OCI-LY3 (cell line): ENCODE data around the gene WHRN.

Source experiments
- H2AFZ ChIP-seq: fragments of 200-600, 300-600 bp; shearing (Covaris generic); 2 replicates; pipeline ENCODE4 v1.6.0; 2014; ENCODE audit warnings: antibody characterized with exemption, low read depth, low read length
- H3K27ac ChIP-seq: fragments of 200-600, 300-600 bp; sonication (generic); 2 replicates; pipeline ENCODE4 v1.5.1; 2014; ENCODE audit warnings: mild to moderate bottlenecking, low read length, moderate library complexity, mixed read lengths
- H3K27me3 ChIP-seq: fragments of 200-600, 300-600 bp; sonication (generic); 2 replicates; pipeline ENCODE4 v1.6.1; 2014; ENCODE audit warnings: low read depth, low read length, mixed read lengths
- H3K36me3 ChIP-seq: fragments of 200-600, 300-600 bp; sonication (generic); replicated peaks from 2 replicates; pipeline ENCODE3; 2014; ENCODE audit warnings: low read depth, low read length, mixed read lengths
- H3K4me1 ChIP-seq: fragments of 300-600, 200-600 bp; sonication (generic); 2 replicates; pipeline ENCODE4 v1.6.1; 2014; ENCODE audit warnings: low read length, mixed read lengths
- H3K4me2 ChIP-seq: fragments of 200-600, 300-600 bp; sonication (generic); 2 replicates; pipeline ENCODE4 v1.6.1; 2014; ENCODE audit warnings: low read length, mixed read lengths
- H3K4me3 ChIP-seq: fragments of 300-600, 200-600 bp; sonication (generic); 2 replicates; pipeline ENCODE4 v1.5.1; 2014; ENCODE audit warnings: antibody characterized with exemption, mild to moderate bottlenecking, low read length, moderate library complexity
- H3K79me2 ChIP-seq: fragments of 300-600, 200-600 bp; shearing (Covaris generic); 2 replicates; pipeline ENCODE4 v1.6.1; 2014; ENCODE audit warnings: mild to moderate bottlenecking, low read length, mixed read lengths
- H3K9ac ChIP-seq: fragments of 300-600, 200-600 bp; shearing (Covaris generic); 2 replicates; pipeline ENCODE4 v1.6.0; 2014; ENCODE audit warnings: mild to moderate bottlenecking, low read length, moderate library complexity
- H3K9me3 ChIP-seq: fragments of 200-600, 300-600 bp; shearing (Covaris generic); 2 replicates; pipeline ENCODE4 v1.6.1; 2014; ENCODE audit warnings: low read length, mixed read lengths; ENCODE audit not compliant: insufficient read depth
- H4K20me1 ChIP-seq: fragments of 200-600, 300-600 bp; sonication (generic); 2 replicates; pipeline ENCODE4 v1.6.1; 2016; ENCODE audit warnings: low read length, mixed read lengths; ENCODE audit not compliant: insufficient read depth
- CTCF ChIP-seq: fragments of 200-600, 300-600 bp; sonication (generic); IDR thresholded peaks from 2 replicates; pipeline ENCODE4 v1.5.1; 2014; ENCODE audit warnings: antibody characterized with exemption, low read length, low read depth
- EZH2phosphoT487 ChIP-seq: fragments of 200-600 bp; shearing (Covaris generic); IDR thresholded peaks from 2 replicates; pipeline ENCODE4 v1.6.1; 2018; ENCODE audit warnings: antibody characterized with exemption, mixed run types, low read depth

The WHRN gene

GRCh38 chr9:114405294-114406034 lies 99.8 kb downstream of the WHRN start:
- no peak overlapping the region for H3K27ac ChIP-seq
- H3K9ac ChIP-seq, result no peak overlapping the region
- H3K79me2 ChIP-seq, result no peaks in the 10 kb centered on the region
- no peak overlapping the region for H3K4me3 ChIP-seq
- no peaks in the 10 kb centered on the region for H3K27me3 ChIP-seq
- no peak for TF ChIP-seq EZH2phosphoT487
- TF ChIP-seq CTCF, result peak; percentile 84
- peaks cover 16% of the 10 kb centered on the region for H3K4me1 ChIP-seq
- H2AFZ ChIP-seq, result no peak overlapping the region
- no peaks in the 10 kb centered on the region for H3K9me3 ChIP-seq
- peak overlapping the region; percentile 37 for H3K4me2 ChIP-seq
- no peaks in the 10 kb centered on the region for H4K20me1 ChIP-seq
- no peaks in the 10 kb centered on the region for H3K36me3 ChIP-seq

GRCh38 chr9:114404531-114404930 lies 100.7 kb downstream of the WHRN start:
- TF ChIP-seq EZH2phosphoT487, result no peak
- TF ChIP-seq CTCF, result no peak
- H3K4me3 ChIP-seq, result no peak overlapping the region
- no peak overlapping the region for H3K4me2 ChIP-seq
- peaks cover 16% of the 10 kb centered on the region for H3K4me1 ChIP-seq
- H3K79me2 ChIP-seq, result no peaks in the 10 kb centered on the region
- H3K36me3 ChIP-seq, result no peaks in the 10 kb centered on the region
- no peaks in the 10 kb centered on the region for H3K27me3 ChIP-seq
- no peaks in the 10 kb centered on the region for H4K20me1 ChIP-seq
- no peak overlapping the region for H3K27ac ChIP-seq
- H3K9ac ChIP-seq, result no peak overlapping the region
- H2AFZ ChIP-seq, result no peak overlapping the region
- H3K9me3 ChIP-seq, result no peaks in the 10 kb centered on the region

DNA sequence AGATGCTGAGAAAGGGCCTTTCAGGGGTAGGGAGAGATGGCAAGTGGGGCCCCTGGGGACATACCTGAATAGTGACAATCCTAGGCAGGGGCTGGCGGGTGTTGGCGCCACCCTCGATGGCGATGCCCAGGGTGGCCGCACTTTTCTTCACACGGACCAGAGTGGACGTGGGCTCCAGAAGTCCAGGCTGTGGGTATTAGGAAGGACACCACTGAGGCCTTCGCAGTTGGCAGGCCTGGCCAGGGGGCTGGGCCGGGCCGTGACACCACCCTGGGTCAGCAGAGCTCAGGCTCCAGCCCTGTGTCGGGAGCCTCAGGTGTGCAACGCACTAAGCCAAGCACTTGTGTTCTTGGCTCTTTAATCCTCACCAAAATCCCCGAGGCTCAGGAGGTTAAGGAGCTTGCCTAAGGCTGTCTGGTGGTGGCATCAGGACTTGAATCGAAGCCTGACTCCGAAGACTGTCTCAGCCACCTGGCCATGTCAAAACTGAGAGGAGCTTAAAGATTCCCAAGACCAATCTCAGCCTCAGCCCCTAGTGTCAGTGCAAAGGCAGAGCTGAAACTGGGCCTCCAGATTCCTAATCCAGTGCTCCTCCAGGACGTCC lies 102.0 kb downstream of the WHRN start:
- Histone ChIP-seq H4K20me1 (no peaks in the 10 kb centered on the region), H3K4me1 (peaks cover 16% of the 10 kb centered on the region), H3K27ac (no peak overlapping the region), H3K4me2 (no peak overlapping the region), H3K36me3 (no peaks in the 10 kb centered on the region), H3K9ac (no peak overlapping the region), H2AFZ (no peak overlapping the region), H3K27me3 (no peaks in the 10 kb centered on the region), H3K4me3 (no peak overlapping the region), H3K79me2 (no peaks in the 10 kb centered on the region), H3K9me3 (no peaks in the 10 kb centered on the region)
- no peak for TF ChIP-seq EZH2phosphoT487
- TF ChIP-seq CTCF, result no peak

DNA sequence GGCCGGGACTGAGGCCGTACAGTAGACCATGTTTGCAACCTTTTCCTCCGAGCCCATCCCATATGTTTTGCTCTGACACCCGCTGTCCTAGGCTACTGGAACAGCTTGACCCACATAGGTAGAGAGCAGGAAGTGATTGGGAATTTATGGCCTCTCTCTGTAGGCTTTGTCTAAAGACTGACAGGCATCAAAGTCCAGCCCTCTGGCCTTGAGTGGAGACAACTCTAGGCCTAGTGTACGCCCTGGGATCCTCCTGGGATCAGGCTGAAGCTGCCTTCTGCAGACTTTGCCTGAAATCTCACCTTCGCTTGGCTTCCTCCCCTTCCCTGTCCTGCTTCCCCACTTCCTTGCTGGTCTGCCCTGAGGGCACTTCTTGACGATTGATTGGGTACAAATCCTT lies 103.9 kb downstream of the WHRN start:
- no peaks in the 10 kb centered on the region for H3K27me3 ChIP-seq
- no peak overlapping the region for H3K9ac ChIP-seq
- H3K27ac ChIP-seq, result no peak overlapping the region

More for the DNA sequence above, 103.9 kb downstream of the WHRN start:
- Histone ChIP-seq H3K9me3 (no peaks in the 10 kb centered on the region), H2AFZ (no peak overlapping the region), H3K4me3 (no peak overlapping the region), H3K4me1 (peaks cover 24% of the 10 kb centered on the region), H3K36me3 (no peaks in the 10 kb centered on the region), H3K79me2 (peaks cover 13% of the 10 kb centered on the region), H3K4me2 (no peak overlapping the region), H4K20me1 (no peaks in the 10 kb centered on the region)
- TF ChIP-seq EZH2phosphoT487 (no peak), CTCF (no peak)
